ENCODE results near the gene SLC25A43.

The SLC25A43 gene

GRCh38 chrX:119482481-119483480 lies 83.6 kb downstream of the SLC25A43 start (continued):
- peak; percentile 60; the same call in 1 of the 2 replicates for TF ChIP-seq KLF17 (tag by site-specific recombination; IDR thresholded peaks at IDR 0.05)
- TF ChIP-seq ZNF747 (tag by site-specific recombination; IDR thresholded peaks at IDR 0.05), result no peak
- TF ChIP-seq, protein P1, sequence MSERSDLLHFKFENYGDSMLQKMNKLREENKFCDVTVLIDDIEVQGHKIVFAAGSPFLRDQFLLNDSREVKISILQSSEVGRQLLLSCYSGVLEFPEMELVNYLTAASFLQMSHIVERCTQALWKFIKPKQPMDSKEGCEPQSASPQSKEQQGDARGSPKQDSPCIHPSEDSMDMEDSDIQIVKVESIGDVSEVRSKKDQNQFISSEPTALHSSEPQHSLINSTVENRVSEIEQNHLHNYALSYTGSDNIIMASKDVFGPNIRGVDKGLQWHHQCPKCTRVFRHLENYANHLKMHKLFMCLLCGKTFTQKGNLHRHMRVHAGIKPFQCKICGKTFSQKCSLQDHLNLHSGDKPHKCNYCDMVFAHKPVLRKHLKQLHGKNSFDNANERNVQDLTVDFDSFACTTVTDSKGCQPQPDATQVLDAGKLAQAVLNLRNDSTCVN (tag by site-specific recombination; optimal IDR thresholded peaks at IDR 0.05), result peak; percentile 67
- peak; percentile 44 for TF ChIP-seq ZNF341 (tag by site-specific recombination; IDR thresholded peaks at IDR 0.05; ENCODE audit: low read depth)
- no peak for TF ChIP-seq OVOL3 (tag by site-specific recombination; IDR thresholded peaks at IDR 0.05)
- TF ChIP-seq ZNF704 (tag by site-specific recombination; IDR thresholded peaks at IDR 0.05), result no peak
- TF ChIP-seq KLF1 (tag by site-specific recombination; IDR thresholded peaks at IDR 0.05), result 0 out of 2 replicates have a peak, but pooled peaks have one; percentile 13
- peak; percentile 62; the same call in 1 of the 2 replicates for TF ChIP-seq YY2 (tag by site-specific recombination; IDR thresholded peaks at IDR 0.05)
- TF ChIP-seq, protein P2, sequence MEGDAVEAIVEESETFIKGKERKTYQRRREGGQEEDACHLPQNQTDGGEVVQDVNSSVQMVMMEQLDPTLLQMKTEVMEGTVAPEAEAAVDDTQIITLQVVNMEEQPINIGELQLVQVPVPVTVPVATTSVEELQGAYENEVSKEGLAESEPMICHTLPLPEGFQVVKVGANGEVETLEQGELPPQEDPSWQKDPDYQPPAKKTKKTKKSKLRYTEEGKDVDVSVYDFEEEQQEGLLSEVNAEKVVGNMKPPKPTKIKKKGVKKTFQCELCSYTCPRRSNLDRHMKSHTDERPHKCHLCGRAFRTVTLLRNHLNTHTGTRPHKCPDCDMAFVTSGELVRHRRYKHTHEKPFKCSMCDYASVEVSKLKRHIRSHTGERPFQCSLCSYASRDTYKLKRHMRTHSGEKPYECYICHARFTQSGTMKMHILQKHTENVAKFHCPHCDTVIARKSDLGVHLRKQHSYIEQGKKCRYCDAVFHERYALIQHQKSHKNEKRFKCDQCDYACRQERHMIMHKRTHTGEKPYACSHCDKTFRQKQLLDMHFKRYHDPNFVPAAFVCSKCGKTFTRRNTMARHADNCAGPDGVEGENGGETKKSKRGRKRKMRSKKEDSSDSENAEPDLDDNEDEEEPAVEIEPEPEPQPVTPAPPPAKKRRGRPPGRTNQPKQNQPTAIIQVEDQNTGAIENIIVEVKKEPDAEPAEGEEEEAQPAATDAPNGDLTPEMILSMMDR (tag by site-specific recombination; IDR thresholded peaks at IDR 0.05), result peak; percentile 98
- no peak for TF ChIP-seq ZNF138 (tag by site-specific recombination; IDR thresholded peaks at IDR 0.05; ENCODE audit: borderline replicate concordance)
- TF ChIP-seq ZNF792 (tag by site-specific recombination; IDR thresholded peaks at IDR 0.05), result no peak
- TF ChIP-seq ZNF558 (tag by site-specific recombination; IDR thresholded peaks at IDR 0.05), result no peak
- TF ChIP-seq SP7 (tag by site-specific recombination; IDR thresholded peaks at IDR 0.05), result peak; percentile 57
- TF ChIP-seq ZNF629 (tag by site-specific recombination; IDR thresholded peaks at IDR 0.05), result 0 out of 2 replicates have a peak, but pooled peaks have one; percentile 17
- TF ChIP-seq ZXDB (tag by site-specific recombination; IDR thresholded peaks at IDR 0.05), result peak; percentile 45; the same call in 1 of the 2 replicates
- TF ChIP-seq ZFP37 (tag by site-specific recombination; IDR thresholded peaks at IDR 0.05), result peak; percentile 49; the same call in 1 of the 2 replicates
- no peak for TF ChIP-seq HOXC10 (CRISPR knock-in tag; IDR thresholded peaks at IDR 0.05)
- peak; percentile 65; the same call in 1 of the 2 replicates for TF ChIP-seq ZNF692 (tag by site-specific recombination; IDR thresholded peaks at IDR 0.05)
- TF ChIP-seq, protein P3, sequence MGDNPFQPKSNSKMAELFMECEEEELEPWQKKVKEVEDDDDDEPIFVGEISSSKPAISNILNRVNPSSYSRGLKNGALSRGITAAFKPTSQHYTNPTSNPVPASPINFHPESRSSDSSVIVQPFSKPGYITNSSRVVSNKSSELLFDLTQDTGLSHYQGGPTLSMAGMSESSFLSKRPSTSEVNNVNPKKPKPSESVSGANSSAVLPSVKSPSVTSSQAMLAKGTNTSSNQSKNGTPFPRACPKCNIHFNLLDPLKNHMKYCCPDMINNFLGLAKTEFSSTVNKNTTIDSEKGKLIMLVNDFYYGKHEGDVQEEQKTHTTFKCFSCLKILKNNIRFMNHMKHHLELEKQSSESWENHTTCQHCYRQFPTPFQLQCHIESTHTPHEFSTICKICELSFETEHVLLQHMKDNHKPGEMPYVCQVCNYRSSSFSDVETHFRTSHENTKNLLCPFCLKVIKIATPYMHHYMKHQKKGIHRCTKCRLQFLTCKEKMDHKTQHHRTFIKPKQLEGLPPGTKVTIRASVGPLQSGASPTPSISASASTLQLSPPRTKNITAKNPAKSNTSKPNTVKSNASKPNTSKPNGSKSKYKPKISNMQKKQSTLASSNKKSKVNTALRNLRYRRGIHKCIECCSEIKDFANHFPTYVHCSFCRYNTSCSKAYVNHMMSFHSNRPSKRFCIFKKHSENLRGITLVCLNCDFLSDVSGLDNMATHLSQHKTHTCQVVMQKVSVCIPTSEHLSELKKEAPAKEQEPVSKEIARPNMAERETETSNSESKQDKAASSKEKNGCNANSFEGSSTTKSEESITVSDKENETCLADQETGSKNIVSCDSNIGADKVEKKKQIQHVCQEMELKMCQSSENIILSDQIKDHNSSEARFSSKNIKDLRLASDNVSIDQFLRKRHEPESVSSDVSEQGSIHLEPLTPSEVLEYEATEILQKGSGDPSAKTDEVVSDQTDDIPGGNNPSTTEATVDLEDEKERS (tag by site-specific recombination; IDR thresholded peaks at IDR 0.05), result no peak
- peak; percentile 37; the same call in 1 of the 2 replicates for TF ChIP-seq ZBTB8A (tag by site-specific recombination; IDR thresholded peaks at IDR 0.05)
- no peak for TF ChIP-seq ZNF580 (tag by site-specific recombination; IDR thresholded peaks at IDR 0.05)
- TF ChIP-seq FEZF1 (tag by site-specific recombination; IDR thresholded peaks at IDR 0.05), result peak; percentile 77
- TF ChIP-seq ZNF501 (tag by site-specific recombination; IDR thresholded peaks at IDR 0.05), result peak; percentile 76; the same call in 1 of the 2 replicates
- no peak for TF ChIP-seq ZFP69B (tag by site-specific recombination; IDR thresholded peaks at IDR 0.05)

All from HEK293 (cell line).